Endometrial microvascular endothelial cells (primary cell): ENCODE data around the gene UPF2. TPM values are rescaled to one million over a fixed set of nuclear protein-coding genes. Genes with fewer than 3 reads are reported as not detected.

Experiments used
- in situ Hi-C: cut with HindIII; loops from 2 replicates; pipeline ENCODE4 v1.10.0; 2017; ENCODE audit warnings: low sequenced_read_pairs, low pct_unique_long_range_greater_than_20kb; ENCODE audit errors: inconsistent ontology term
- total RNA-seq: library from RNA; depleted of rRNA; stranded (reverse); fragments of >200 nt; gene quantifications from one replicate; pipeline ENCODE4 v1.2.3, GENCODE V29; 2015; ENCODE audit errors: inconsistent ontology term

UPF2 gene
- total RNA-seq, 1 donor from 2014 or later = 16.9 TPM

DNA sequence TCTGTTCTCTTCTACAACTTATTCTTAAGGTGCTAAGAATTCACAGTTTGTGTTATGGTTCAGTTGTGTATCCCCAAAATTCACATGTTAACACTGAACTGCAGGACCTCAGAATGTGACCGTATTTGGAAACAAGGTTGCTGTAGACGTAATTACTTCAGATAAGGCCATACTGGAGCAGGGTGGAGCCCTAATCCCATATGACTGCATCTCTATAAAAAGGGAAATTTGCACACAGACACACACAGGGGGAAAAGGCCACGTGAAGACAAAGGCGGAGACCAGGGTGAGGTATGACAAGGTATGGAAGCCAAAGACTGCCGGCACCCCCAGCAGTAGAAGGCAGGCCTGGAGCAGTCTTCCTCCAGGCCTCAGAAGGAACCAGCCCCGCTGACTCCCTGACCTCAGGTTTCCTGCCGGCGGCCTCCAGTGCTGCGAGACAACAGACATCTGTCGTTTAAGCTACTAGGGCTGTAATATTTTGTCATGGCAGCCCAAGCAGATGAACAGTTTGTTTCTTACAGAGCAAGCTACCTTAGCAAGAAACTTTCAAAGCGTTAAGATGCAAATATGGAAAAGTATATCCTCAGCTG, 120.7 kb downstream of the UPF2 start:
- in situ Hi-C loops = no loop called here

DNA sequence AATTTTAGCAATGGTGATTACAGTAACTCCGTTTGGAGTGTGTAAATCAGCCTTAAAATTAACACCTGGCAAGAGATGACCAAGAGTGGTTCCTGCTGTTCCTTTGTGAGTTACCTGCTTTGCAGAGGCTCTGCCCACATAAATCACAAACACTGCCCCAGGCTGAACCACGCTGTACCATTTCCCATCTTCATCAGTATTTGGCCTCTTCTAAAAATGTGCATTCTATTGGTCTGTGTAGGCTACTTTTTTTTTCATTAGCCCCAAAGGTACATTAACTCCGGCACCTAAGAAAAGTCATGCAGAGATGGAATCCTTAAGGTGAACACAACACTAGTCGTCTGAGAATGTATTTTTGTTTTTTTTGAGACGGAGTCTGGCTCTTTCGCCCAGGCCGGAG, 123.3 kb downstream of the UPF2 start:
- in situ Hi-C loops = no loop called here

DNA sequence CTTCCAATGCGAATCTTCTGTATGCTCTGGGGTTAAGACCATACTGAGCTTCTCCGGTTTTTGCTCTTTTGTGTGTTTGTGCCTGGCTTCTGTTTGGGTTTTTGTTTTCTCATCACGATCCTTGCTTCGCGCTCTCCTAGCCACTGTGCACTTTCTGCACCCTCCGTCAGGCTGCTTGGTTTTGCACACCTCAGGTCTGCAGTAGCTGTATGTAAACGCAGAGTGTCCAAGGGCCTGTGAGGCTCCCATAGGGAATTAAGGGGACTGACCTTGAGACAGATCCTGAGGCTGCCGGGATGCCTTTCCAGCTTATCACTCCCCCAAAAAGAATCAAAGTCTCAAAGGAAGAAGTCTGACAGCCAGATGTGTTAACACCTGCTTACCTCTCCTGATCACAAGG, 124.2 kb downstream of the UPF2 start:
- in situ Hi-C loops = no loop called here

DNA sequence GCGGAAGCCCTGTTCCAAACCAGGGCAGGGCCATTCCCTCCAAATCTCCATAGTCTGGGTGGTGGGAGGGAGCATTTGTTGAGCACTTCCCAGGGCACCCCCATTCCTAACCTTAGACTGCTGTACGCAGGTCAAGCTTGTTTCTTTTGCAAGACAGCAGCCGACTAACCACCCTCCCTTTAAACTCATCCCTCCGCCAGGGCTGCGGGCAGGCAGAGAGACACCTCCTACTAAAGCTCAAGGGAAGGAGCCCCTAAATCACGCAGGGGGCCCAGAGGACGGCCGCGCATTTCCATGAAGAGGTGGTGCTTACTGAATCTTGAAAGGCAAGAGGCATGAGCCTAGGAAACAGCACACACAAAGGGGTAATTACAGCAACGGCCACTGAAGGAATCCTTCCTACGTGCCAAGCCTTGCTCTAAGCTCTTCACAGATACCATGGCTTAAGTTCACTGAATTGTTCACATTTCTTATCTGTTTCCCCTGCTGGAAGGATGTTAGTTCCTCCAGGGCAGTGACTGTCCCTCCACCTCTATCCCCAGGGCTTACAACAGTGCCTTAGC, 129.4 kb downstream of the UPF2 start:
- in situ Hi-C loops = no loop called here

DNA sequence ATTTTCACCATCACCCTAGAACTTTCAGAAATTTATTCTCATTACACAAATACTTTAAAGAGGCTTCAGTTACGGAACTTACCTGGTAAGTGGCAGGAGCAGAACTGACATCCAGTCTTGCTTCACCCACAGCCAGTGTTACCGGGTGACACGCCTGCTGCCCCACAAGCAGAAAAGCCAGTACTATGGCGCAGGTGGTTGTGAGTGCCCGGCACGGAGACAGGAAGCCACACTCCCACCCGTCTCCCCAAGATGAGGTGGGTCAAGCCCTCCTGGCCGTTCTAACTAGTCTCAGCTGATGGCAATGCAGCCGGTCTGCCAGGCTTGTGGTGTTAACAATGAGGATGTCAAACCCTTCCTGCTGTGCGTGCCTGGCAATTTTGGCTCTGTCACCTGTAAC, 132.5 kb downstream of the UPF2 start:
- in situ Hi-C loops = no loop called here

DNA sequence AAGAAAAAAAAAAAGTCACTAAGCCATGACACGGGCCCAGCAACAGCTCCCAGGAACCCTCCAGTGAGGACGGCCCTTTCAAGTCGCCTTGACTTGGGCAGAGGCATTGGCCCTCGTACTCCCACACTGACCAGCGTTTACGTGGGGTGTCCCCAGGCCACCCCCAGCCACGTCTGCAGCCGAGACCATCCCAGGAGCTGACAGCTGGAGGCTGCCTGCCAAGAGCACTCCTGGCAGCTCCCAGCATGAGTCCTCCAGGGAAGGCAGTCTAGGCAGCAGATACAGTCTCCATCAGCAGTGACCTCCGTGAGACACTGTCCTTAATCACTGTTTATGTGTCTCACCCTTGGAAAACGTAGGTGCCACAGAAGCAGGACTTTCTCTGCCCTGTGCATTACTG, 133.0 kb downstream of the UPF2 start:
- in situ Hi-C loops = no loop called here

DNA sequence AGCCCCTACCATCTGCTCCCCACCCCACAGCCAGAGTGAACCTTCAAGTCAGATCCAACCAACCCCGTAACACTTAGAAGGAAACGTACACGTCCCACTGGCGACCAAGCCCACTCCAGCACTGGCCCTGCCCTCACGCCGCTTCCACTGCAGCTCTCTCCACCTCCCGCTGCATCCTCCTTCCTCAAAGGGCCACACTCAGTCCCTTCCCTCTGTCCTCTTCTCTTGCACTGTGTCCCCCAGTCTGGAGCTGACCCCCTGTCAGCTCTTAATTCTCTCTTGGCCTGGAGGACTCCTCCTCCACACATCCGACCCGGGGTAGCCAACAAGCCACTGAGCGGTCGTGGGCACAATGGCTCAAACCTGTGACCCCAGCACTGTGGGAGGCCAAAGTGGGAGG, 133.6 kb downstream of the UPF2 start:
- in situ Hi-C loops = no loop called here

DNA sequence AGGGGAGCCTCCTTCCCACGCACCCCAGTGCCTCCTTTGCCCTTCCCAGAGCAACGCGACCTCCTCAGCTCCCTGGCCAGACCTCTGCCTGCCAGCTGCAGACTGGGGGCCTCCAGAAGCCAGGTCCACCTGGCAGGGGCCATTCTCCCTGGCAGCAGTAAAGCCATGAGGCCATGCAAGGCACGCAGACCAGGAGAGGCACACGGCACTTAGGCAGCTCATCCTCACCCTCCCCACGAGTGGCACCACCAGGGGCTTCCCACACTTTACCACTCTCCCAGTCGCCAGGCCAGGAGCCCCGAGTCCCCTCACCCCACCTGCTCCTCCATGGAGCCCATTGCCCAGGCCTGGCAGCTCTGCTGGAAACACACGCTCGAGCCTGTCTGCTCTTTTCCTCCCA, 134.1 kb downstream of the UPF2 start:
- in situ Hi-C loops = no loop called here

DNA sequence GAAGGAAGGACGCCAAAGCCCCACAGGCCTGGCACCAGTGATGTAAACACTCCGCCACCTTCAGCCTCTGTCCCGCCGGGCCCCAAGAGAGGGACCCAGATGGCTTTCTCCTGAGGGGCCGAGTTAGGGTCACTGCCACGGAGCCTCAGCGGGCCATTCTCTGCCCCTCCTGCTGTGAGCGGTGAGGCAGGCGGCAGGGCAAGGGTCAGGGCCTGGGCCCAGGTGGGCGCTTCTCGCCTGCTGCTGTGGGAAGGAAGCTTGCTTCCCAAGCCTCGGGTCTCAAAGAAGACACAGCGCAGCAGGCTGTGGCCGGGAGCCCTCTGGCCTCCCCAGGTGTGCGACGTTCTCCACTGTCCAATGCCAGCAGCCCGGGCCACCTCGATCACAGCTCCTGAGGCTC, 134.7 kb downstream of the UPF2 start:
- in situ Hi-C loops = no loop called here

DNA sequence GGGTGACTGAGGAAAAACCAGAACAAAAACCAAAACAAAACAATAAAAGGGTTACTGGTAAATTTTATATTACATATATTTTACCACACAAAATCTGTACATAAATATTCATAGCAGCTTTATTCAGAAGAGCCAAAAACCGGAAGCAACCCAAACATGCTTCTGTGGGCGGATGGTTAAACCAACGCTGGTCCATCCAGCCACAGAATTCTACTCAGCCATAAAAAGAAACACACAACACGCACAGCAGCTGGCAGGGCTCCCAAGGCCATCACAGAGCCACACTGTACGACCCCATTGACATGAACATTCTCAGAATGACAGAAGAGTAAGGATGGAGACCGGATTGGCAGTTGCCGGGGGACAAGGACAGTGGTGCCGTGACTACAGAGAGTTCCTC, 135.9 kb downstream of the UPF2 start:
- in situ Hi-C loops = no loop called here

DNA sequence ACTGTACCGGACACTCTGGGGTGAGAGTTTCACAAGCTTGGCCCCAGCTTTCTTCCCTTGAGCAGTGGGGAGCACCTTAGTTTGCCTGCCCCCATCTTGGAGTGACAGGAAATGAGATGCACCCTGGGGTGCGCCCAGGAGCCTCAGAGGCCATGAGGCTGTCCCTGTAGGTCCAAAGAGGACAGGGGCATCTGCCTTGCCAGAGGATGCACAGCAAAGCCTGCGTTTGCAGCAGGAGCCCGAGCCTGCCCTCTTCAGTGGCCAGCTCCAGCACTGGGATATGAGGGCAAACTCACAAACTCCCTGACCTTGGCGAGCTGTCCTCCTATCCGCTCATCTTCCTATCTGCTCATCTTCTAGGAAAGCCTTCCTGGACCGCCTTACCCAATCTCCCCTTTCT, 140.0 kb downstream of the UPF2 start:
- in situ Hi-C loops = no loop called here

DNA sequence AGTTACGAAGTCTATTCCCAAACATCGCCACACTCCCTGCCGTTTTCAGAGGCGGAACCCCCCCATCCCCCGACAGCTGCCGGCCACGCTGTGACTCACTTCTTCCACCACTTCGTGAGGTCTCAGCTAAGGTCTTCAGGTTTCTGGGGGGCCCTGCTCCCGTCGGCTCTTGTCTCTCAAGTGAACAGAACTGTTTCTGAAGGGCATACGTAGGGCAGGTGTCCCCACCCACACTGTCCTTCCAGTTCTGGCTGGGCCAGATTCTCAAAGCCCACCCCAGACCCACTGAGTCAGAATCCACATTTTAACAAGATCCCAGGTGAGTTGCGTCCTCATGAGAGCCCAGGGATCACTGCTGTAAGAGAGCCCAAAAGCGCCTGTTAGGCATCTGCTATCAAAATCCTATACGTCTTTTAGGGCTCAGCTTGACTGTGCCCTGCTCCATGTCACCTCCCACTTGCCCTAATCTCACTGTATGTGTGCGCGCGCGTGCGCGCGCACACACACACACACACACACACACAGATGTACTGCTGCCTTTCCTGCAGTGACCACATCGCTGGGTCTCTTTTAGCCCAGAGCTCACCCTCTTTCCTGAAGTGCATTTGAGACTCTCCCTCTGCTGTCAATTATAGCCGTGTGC, 140.7 kb downstream of the UPF2 start:
- in situ Hi-C loops = no loop called here

DNA sequence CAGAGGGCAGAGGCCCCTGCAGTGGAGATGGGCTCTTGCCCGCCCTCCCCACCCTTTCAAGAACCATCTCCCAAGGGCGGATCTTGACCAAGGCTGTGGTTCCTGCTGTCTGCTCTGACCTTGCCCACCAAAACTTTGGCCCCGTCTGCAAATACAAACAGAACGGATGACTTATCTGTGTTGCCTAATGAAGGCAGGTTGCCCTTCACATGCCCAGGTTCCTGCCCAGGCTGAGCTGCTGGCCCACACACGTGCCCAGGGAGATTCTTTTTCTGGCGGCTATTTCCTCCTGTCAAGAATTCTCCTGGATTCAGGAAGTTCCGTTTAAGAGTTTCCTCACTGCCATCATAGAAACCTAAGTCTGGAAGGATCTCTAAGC, 141.2 kb downstream of the UPF2 start:
- in situ Hi-C loops = no loop called here

DNA sequence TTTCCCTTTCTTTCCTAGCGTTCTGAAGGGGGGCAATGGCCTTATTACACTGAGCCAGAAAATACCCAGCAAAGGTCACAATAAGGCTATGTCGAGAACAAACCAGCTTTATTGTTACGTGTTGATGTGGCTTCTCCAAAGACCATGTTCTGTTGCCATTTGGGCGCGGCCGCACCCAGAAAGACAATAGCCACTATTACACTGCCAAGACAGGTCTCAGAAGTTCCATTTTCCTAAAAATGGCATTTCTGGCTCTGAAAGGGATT, 141.6 kb downstream of the UPF2 start:
- in situ Hi-C loops = no loop called here

DNA sequence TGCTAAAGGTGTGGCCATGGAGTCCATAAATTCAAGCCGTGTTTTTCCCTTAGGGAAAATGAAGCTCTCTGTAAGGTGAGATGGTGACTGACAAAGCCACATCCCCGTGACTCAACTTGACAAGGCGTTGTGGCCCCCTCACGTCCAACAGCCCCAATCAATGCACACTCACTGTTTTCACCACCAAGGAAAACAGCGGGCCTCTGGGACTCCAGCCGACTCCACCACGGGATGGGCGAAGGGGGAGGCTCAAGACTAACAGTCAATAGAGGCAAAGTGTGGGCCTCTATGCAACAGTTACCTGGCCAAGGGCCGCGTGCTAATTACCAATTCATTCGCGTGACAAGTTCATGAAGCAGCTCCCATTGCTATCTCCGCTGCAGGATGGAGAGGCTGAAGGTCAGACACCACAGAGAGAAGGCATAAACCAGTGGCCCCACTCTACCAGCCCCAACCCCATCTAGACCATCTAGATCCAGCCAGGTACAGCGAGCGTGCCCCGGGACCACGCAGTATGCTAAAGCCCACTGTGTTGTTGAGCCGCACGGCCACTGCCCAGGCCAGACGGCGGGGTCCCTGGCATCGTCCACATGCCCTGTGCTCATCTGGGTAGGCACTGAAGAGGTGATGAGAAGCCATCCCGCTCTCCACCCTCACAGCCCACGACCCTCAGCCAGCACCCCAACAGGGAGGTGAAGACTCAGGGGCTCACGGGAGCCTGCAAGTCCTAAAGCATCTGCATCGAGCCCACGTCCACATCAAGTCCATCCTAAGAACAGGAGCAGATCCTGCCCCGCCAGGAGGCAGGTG, 143.3 kb downstream of the UPF2 start:
- in situ Hi-C loops = no loop called here

DNA sequence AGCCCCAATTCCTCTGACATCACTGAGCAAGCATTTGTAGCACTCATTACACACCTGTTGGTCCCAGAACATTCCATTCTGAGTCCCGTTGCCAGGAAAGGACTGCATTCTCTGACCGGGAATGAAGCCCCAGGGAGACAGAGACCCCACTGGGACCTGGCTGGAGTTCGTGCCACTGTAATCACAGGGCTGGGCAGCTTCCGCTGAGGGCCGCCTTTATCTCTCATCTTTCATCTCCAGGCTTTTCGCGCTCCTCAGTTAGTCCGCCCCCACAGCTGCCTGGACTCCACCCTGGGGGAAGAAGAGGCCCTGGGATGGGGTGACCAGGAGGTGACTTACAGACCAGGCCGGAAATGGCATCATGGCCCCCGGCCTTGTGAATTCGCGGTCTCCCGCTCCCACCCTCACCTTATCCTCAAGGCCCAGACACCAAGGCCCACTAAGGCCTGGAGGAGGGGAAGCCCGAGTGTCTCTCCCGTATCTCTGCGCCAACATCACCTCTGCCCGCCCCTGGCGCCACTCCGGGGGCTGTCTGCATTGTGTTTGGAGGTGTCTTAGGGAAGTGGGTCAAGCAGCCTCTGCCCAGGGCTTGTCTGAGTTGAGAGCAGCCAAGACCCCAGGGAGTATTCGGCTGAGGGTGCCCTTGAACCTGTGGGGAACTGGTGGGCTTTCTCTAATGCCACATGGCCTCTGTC, 144.1 kb downstream of the UPF2 start:
- in situ Hi-C loops = no loop called here

DNA sequence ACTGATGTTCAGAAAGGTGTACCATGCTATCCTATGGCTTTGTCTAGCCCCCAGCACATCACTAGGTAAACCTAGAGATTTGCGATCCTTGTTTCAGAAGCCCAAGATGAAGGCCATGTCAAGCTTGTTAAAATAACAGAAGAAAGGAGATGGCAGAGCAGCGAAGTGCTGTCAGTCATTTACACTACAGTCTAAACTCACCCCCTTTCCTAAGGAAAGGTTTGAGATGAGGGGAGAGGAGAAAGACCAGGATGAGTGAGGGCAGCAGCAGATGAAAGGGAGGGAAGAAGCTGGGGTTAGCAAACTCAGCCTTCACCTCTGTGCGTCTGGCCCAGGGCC, 144.6 kb downstream of the UPF2 start:
- in situ Hi-C loops = no loop called here

DNA sequence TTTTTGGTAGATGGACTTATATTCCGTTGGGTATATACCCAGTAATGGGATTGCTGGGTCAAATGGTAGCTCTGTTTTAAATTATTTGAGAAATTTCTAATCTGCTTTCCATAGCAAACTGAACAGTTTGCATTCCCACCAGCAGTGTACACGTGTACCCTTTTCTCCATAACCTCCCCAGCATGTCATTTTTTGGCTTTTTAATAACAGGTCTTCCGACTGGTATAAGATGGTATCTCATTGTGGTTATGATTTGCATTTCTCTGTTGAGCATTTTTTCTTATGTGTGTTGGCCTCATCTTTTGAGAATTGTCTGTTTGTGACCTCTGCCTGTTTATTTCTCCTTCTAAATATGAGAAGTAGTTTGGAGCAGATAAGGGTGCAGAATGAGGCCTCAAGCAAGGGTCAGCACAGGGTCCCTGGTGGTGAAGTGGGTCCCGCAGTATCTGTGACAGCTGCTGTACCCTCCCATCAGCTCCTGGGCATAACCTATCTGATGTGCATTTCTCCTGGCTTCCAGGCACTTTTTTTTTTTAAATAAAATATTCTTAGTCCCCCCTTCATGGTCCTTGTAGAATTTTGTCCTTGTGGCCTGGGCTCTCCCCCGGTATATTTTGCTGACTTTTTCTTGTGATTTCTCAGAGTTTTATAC, 145.9 kb downstream of the UPF2 start:
- in situ Hi-C loops = no loop called here

DNA sequence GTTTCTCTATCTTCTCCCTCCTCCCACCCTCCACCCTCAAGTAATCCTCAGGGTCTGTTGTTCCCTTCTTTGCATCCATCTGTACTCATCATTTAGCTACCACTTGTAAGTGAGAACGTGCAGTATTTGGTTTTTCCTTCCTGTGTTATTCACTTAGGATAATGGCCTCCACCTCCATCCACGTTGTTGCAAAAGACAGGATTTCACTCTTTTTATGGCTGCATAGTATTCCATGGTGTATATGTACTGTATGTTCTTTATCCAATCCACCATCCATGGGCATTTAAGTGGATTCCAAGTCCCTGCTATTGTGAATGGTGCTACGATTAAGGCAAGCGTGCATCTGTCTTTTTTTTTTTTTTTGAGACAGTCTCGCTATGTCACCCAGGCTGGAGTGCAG, 147.0 kb downstream of the UPF2 start:
- in situ Hi-C loops = no loop called here

DNA sequence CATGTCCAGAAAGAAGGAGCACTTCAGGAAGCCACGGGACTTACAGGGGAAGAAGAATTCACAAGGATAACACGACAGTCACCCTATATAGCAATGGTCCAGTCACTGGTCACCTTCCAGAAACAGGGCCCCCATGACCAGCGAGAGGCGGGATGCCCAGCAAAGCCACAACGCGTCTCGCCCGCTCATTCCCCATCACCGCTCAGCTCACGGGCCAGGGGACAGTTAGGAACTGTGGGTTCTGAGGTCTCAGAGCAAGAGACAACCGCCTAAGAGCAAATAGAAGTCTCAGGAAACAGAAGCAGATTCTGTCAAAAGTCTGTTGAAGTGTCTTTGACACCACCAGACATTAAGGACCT, 147.5 kb downstream of the UPF2 start:
- in situ Hi-C loops = no loop called here
